ENCODE measurements around the gene IL21R.
A peak's percentile ranks its signal among the peaks of the same experiment; 100 is the strongest.

IL21R gene

GRCh38 chr16:27474041-27474440 is 72.1 kb downstream of the IL21R start:
- Histone ChIP-seq H3K36me3 (replicated peaks) (peaks cover 61% of the 10 kb centered on the region), H3K27ac (no peak overlapping the region), H3K27me3 (replicated peaks) (no peaks in the 10 kb centered on the region), H3K4me3 (ENCODE audit: low read depth, low read length) (no peak overlapping the region)
- in situ Hi-C loops (cut with HindIII; ENCODE audit: low pct_ligation_motif_present, low sequenced_read_pairs), result no loop called here
- no peak for DNase-seq
- TF ChIP-seq, protein P1, sequence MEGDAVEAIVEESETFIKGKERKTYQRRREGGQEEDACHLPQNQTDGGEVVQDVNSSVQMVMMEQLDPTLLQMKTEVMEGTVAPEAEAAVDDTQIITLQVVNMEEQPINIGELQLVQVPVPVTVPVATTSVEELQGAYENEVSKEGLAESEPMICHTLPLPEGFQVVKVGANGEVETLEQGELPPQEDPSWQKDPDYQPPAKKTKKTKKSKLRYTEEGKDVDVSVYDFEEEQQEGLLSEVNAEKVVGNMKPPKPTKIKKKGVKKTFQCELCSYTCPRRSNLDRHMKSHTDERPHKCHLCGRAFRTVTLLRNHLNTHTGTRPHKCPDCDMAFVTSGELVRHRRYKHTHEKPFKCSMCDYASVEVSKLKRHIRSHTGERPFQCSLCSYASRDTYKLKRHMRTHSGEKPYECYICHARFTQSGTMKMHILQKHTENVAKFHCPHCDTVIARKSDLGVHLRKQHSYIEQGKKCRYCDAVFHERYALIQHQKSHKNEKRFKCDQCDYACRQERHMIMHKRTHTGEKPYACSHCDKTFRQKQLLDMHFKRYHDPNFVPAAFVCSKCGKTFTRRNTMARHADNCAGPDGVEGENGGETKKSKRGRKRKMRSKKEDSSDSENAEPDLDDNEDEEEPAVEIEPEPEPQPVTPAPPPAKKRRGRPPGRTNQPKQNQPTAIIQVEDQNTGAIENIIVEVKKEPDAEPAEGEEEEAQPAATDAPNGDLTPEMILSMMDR (IDR thresholded peaks at IDR 0.05; ENCODE audit: low read depth, low read length, missing control alignments), result no peak

DNA sequence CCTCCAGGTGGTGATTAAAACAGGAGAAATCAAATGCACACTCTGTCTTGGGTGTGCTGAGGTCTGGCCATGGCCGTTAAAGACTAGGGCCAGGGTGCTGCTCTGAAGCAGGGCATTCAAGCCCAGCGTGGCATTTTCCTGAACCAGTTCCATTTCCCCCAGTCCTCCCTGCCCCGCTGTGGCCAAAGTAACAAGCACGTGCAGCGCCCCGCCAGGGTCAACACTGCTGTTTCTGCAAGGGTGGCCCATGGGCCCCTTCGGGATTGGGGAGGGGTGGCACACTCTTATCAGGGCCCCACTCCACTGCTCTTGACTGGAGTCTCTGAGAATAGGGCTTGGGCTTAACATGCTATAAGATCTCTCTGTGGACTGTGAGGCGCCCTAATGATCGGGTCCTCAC is 72.9 kb downstream of the IL21R start:
- TF ChIP-seq, protein P1 (IDR thresholded peaks at IDR 0.05; ENCODE audit: low read depth, low read length, missing control alignments), result no peak
- Histone ChIP-seq H3K27ac (peak overlapping the region; percentile 82), H3K27me3 (replicated peaks) (no peaks in the 10 kb centered on the region), H3K4me3 (ENCODE audit: low read depth, low read length) (no peak overlapping the region), H3K36me3 (replicated peaks) (peaks cover 54% of the 10 kb centered on the region)
- no peak for DNase-seq
- in situ Hi-C loops (cut with HindIII; ENCODE audit: low pct_ligation_motif_present, low sequenced_read_pairs), result no loop called here

DNA sequence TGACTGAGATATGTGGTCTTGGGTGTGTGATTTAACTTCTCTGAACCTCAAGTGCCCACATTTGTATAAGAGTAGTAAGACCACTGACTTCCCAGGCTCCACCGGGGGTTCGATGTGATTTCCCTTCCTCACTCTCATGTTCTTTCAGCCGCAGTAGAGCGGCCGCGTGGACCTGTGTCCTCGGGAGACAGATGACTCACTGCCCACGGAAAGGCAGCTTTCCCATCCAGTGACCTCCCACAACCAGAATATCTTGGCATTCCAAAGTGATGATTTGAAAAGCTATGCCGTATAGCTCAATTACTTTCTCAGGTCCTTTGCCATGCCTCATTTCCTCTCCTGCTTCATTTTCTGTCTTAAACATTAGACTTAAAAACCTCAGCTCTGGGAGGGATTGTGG is 73.6 kb downstream of the IL21R start:
- Histone ChIP-seq H3K27ac (peak overlapping the region; percentile 82), H3K4me3 (ENCODE audit: low read depth, low read length) (no peak overlapping the region), H3K27me3 (replicated peaks) (no peaks in the 10 kb centered on the region), H3K36me3 (replicated peaks) (peaks cover 52% of the 10 kb centered on the region)
- TF ChIP-seq, protein P1 (IDR thresholded peaks at IDR 0.05; ENCODE audit: low read depth, low read length, missing control alignments), result no peak
- in situ Hi-C loops (cut with HindIII; ENCODE audit: low pct_ligation_motif_present, low sequenced_read_pairs), result no loop called here
- DNase-seq, result peak; percentile 89

- in situ Hi-C loops (cut with HindIII; ENCODE audit: low pct_ligation_motif_present, low sequenced_read_pairs), result no loop called here
- TF ChIP-seq, protein P1 (IDR thresholded peaks at IDR 0.05; ENCODE audit: low read depth, low read length, missing control alignments), result peak; percentile 17
- Histone ChIP-seq H3K4me3 (ENCODE audit: low read depth, low read length) (no peak overlapping the region), H3K27ac (peak overlapping the region; percentile 82), H3K36me3 (replicated peaks) (peaks cover 52% of the 10 kb centered on the region), H3K27me3 (replicated peaks) (no peaks in the 10 kb centered on the region)
- no peak for DNase-seq
These were observed 74.3 kb downstream of the IL21R start for GRCh38 chr16:27476240-27476639.

GRCh38 chr16:27480761-27481160 is 78.8 kb downstream of the IL21R start:
- DNase-seq, result no peak
- no peak overlapping the region for H3K27ac ChIP-seq
- in situ Hi-C loops (cut with HindIII; ENCODE audit: low pct_ligation_motif_present, low sequenced_read_pairs), result no loop called here
- no peaks in the 10 kb centered on the region for H3K27me3 ChIP-seq (replicated peaks)
- H3K36me3 ChIP-seq (replicated peaks), result peaks cover 84% of the 10 kb centered on the region
- H3K4me3 ChIP-seq (ENCODE audit: low read depth, low read length), result no peak overlapping the region
- TF ChIP-seq, protein P1 (IDR thresholded peaks at IDR 0.05; ENCODE audit: low read depth, low read length, missing control alignments), result no peak

GRCh38 chr16:27481282-27481934 is 79.4 kb downstream of the IL21R start:
- Histone ChIP-seq H3K27ac (no peak overlapping the region), H3K36me3 (replicated peaks) (peaks cover 86% of the 10 kb centered on the region), H3K4me3 (ENCODE audit: low read depth, low read length) (no peak overlapping the region), H3K27me3 (replicated peaks) (no peaks in the 10 kb centered on the region)
- TF ChIP-seq, protein P1 (IDR thresholded peaks at IDR 0.05; ENCODE audit: low read depth, low read length, missing control alignments), result no peak
- DNase-seq, result no peak
- in situ Hi-C loops (cut with HindIII; ENCODE audit: low pct_ligation_motif_present, low sequenced_read_pairs), result no loop called here
